ENCODE data around the gene BPIFB3. TPM values are rescaled to one million over a fixed set of nuclear protein-coding genes. Genes with fewer than 3 reads are reported as not detected.

Gene BPIFB3
- polyA plus RNA-seq, 1 experiment: not detected

- no peak for DNase-seq (ENCODE audit: low read depth, low spot score)
- no peak for TF ChIP-seq CTCF (IDR thresholded peaks at IDR 0.05; ENCODE audit: low read depth, low read length)
- Histone ChIP-seq H3K27ac (ENCODE audit: low read depth, low read length) (no peak overlapping the region), H3K9me3 (ENCODE audit: control insufficient read depth, insufficient read depth, low read length) (no peaks in the 10 kb centered on the region), H3K27me3 (ENCODE audit: control insufficient read depth, insufficient read depth, low read length) (peaks cover 16% of the 10 kb centered on the region), H3K4me3 (ENCODE audit: low read depth, low read length) (no peak overlapping the region)
- CTCF ChIA-PET: no interaction called here
- POLR2A ChIA-PET: no interaction called here
Measured at GRCh38 chr20:33014336-33015113, 39.2 kb upstream of the BPIFB3 start.

- DNase-seq (ENCODE audit: low read depth, low spot score): no peak
- H3K27me3 ChIP-seq (ENCODE audit: control insufficient read depth, insufficient read depth, low read length): peaks cover 16% of the 10 kb centered on the region
- CTCF ChIA-PET: no interaction called here
Measured at GRCh38 chr20:33015114-33015484, 38.6 kb upstream of the BPIFB3 start.

GRCh38 chr20:33015700-33016580, 37.8 kb upstream of the BPIFB3 start:
- ChIA-PET POLR2A (no interaction called here), CTCF (no interaction called here)
- no peak for TF ChIP-seq CTCF (IDR thresholded peaks at IDR 0.05; ENCODE audit: low read depth, low read length)
- H3K4me3 ChIP-seq (ENCODE audit: low read depth, low read length): no peak overlapping the region
- no peaks in the 10 kb centered on the region for H3K9me3 ChIP-seq (ENCODE audit: control insufficient read depth, insufficient read depth, low read length)
- no peak overlapping the region for H3K27ac ChIP-seq (ENCODE audit: low read depth, low read length)
- peaks cover 16% of the 10 kb centered on the region for H3K27me3 ChIP-seq (ENCODE audit: control insufficient read depth, insufficient read depth, low read length)
- no peak for DNase-seq (ENCODE audit: low read depth, low spot score)

More at GRCh38 chr20:33015114-33015484, 38.6 kb upstream of the BPIFB3 start:
- Histone ChIP-seq H3K27ac (ENCODE audit: low read depth, low read length) (no peak overlapping the region), H3K9me3 (ENCODE audit: control insufficient read depth, insufficient read depth, low read length) (no peaks in the 10 kb centered on the region), H3K4me3 (ENCODE audit: low read depth, low read length) (no peak overlapping the region)
- POLR2A ChIA-PET: no interaction called here
- no peak for TF ChIP-seq CTCF (IDR thresholded peaks at IDR 0.05; ENCODE audit: low read depth, low read length)

- Histone ChIP-seq H3K9me3 (ENCODE audit: control insufficient read depth, insufficient read depth, low read length) (no peaks in the 10 kb centered on the region), H3K27ac (ENCODE audit: low read depth, low read length) (no peak overlapping the region), H3K27me3 (ENCODE audit: control insufficient read depth, insufficient read depth, low read length) (peaks cover 16% of the 10 kb centered on the region), H3K4me3 (ENCODE audit: low read depth, low read length) (no peak overlapping the region)
- POLR2A ChIA-PET: no interaction called here
- TF ChIP-seq CTCF (IDR thresholded peaks at IDR 0.05; ENCODE audit: low read depth, low read length): no peak
- no peak for DNase-seq (ENCODE audit: low read depth, low spot score)
- CTCF ChIA-PET: no interaction called here
Measured at GRCh38 chr20:33016581-33017109, 37.1 kb upstream of the BPIFB3 start.

- Histone ChIP-seq H3K27me3 (ENCODE audit: control insufficient read depth, insufficient read depth, low read length) (peaks cover 16% of the 10 kb centered on the region), H3K9me3 (ENCODE audit: control insufficient read depth, insufficient read depth, low read length) (no peaks in the 10 kb centered on the region), H3K4me3 (ENCODE audit: low read depth, low read length) (no peak overlapping the region), H3K27ac (ENCODE audit: low read depth, low read length) (no peak overlapping the region)
- ChIA-PET POLR2A (no interaction called here), CTCF (no interaction called here)
- TF ChIP-seq CTCF (IDR thresholded peaks at IDR 0.05; ENCODE audit: low read depth, low read length): no peak
- DNase-seq (ENCODE audit: low read depth, low spot score): no peak
Measured at GRCh38 chr20:33017542-33017941, 36.2 kb upstream of the BPIFB3 start.

Measured in AG04450 (cell line).